ENCODE measurements around the gene SLC17A4.

Gene SLC17A4

DNA sequence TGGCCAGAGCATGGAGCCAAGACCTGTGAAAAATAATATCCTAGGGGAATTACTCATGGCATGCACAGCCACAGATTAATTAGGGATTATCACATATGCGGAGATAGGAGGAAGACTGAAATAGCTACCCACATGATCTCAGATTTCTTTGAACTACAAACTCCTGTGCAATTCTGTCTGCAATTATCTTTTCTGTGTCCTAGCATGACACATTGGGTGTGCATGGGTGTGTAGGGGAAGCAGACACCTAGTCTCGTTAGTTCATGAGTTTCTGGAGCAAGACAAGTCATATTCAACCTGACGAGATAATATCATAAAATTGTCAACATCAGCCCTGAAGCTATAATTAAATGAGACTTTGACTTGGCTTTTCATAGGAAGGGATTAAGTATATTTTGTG, 3.6 kb upstream of the SLC17A4 start:
- DNase-seq = no peak

DNA sequence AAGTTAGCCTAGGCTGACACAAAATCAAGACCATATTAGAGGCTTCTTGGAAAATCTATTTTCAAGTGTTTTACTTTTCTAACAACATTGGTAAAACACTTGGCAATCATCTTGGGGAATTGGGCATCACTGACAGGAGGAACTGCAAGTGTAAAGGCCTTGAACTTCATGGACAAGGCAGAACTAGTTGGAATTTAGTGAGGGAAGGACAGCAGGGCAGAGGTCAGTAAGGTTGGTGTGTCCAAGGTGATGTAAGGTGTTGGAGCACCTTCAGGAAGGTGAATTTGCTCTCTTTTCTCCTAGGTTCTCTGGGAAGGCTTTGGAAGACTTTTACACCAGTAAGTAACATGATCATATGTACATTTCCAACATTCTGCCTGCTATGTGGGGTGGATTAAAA, 1.5 kb upstream of the SLC17A4 start:
- no peak for DNase-seq

DNA sequence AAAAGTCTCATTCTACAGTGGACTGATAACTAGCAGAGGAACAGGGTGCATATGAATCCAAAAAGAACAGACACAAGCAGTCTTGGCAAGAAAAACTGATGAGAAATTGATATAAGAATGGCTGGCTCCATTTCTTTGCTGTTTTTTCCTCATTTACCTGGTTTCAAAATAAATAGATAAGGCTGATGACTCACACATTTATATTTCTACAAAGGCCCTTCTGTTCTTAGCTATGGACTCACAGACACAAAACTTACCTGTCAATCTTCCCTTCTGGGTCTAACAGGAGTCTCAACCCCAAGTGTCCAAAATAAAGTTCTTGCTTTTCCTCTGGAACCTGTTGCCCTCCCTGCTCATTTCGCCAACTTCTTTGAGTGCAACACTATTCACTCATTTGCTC, 941 bp downstream of the SLC17A4 start:
- no peak for DNase-seq

DNA sequence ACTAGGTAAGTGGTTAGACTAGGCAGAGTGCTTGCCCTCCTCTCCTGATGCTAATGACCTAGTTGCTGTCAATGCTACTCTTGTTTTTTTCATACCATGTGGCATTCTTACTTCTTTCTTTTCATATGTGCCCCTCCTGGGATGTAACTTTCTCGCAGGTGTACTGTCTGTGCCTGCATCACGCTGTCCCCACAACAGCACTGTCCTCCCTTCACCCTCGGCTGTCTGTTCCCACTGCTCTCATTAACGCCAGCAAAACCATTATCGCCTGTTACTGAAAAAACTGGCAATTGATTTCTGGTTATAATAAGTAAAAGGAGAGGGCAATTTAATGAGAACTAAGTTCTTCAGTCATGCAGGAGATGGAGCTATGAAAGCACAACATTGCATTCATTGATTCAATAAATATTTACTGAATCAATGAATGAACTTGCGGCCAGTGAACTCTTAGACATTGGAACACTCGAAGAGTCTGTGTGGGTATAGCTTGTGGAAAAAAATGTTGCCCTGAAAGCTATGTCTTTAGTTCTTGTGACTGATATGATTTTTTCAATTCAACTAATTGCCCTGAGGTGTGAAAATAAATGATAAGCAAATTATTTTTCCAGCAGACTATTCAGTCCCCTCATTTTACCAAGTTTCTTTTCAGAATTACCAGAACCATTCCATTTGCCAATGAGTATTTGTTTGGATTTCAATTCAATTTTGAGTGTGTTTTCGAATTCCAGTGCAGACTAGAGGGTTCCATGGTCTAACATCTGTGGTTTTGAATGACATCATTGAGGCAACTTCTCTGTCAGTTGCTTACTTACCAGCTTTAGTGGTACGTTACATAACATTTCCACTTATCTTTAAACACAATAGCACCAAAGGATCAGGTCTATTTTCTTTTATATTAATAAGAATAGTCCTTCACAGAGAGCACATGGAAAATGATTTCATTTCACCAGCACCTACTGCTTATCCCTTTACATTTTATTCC, 2.1 kb downstream of the SLC17A4 start:
- no peak for DNase-seq

DNA sequence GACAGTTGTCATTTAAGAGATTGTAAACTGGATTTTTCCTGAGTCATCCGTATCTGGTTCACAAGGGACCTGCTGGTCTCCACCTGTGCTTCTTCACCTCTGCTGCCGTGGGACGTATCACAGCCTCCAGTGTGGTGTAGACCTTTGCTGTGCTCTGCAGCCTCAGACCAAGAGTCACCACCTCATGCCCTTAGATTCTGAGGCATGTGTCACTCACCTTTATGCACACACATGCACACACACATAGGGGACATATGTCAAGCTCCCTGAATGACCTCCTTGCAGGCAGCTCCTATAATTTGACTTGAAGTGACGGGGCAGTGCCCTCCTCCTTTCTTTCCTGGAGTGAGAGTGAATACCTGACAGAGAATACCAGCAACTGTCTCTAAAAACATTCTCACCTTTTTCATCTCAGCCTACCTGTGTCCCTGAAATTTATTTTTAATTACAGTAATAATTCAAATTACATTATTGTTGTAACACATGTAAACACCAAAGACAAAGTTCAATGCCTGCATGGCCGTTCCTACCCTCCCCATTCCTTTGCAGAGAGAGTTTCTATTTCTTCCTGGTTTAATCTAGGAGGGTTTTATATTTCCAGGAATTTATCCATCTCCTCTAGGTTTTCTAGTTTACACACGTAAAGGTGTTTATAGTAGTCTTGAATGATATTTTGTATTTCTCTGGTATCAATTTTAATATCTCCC, 3.5 kb downstream of the SLC17A4 start:
- DNase-seq = no peak

DNA sequence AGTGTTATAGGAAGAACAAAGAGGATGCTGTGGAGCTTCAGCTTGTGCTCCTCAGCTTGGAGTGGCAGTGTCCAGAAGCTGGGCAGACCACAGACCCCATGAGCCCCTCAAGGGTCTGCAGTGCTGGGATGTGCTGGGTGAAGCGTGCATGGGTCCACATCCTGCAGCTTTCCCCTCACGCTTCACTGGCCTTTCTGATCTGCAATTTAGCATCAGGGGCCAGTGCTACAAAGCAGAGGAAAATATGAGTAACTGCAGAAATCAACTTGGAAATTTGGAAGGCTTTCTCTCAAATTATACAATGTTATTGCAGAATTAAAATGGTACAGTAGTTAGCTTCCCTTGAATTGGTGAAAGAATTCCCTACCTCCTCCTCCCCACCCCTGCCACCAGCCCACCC, 10.1 kb downstream of the SLC17A4 start:
- no peak for DNase-seq

DNA sequence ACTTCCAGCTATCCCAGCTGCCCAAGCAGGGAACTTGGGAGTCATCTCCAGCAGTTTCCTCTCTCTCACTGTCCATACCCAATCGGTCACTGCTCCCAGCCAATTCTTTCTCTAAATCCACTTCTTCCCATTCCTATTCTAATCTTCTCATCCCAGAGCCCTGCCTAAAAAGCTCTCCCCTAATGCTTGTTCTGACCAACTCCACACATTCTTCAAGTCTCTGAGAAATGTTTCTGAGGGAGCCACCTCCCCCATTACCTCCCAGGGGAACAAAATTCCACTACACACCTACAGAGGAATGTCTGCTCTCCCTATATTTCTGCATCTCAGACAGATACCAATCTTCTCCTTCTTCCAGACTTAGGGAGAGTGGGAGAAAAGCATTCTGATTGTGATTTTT, 14.0 kb downstream of the SLC17A4 start:
- no peak for DNase-seq

DNA sequence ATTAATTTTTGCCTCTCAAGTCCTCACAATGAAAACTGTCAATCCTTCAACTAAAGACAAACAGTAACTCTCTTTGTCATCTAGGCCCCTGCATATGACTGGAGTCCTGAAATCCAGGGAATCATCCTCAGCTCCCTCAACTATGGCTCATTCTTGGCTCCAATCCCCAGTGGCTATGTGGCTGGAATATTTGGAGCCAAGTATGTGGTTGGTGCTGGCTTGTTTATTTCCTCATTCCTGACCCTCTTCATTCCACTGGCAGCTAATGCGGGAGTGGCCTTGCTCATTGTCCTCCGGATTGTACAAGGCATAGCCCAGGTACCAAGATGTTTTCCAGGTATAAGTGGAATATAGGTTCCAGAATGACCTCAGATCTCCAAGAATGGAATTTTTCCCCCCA, 15.4 kb downstream of the SLC17A4 start:
- peak in 1 of 3 experiments; percentile 11 for DNase-seq

DNA sequence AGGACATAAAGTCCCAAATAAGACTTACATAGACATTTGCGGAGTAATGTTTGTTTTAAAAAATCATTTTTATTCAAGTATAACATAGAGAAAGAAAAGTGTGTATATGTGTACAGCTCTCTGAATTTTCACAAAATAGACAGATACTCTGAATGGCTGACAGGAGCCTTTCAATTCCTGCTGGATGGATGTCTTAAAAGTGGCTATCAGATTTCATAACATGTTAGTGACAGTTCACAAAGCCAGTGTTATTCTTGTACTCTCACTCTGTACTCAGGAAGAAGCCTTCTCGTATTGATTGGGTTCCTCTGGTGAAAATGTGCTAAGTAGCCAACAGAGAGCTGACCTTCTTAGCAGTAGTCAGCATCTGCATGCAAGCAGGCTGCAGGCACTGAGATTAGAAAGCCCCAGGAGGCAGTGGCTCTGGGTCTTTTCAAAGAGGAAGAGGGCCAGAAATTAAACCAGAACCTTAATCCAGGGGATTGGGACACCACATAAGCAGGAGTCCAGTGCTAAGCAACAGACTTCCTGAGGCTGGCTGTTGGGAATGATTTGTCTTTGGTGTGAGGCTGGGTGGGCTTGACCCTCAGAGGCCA, 19.7 kb downstream of the SLC17A4 start:
- DNase-seq = peak in 2 of 3 experiments; percentile 33 to 56

DNA sequence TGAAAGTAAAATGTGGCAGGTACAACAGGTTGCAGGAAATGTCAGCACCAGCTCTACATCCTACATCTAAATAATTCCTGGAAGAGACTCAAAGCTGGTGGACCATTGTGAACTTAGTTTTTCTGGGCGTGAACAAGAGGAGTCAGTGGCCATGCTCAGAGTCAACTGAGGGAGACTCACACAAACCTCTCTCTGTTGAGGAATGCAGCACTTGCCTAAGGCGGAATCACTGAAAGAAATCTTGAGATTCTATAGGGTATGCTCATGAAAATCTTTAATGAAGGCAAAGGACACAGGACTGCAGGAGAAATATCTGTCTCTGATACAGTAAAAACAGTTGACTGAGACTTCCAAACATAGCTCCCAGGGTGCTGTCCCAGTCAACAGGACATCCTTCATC, 22.5 kb downstream of the SLC17A4 start:
- DNase-seq = no peak

DNA sequence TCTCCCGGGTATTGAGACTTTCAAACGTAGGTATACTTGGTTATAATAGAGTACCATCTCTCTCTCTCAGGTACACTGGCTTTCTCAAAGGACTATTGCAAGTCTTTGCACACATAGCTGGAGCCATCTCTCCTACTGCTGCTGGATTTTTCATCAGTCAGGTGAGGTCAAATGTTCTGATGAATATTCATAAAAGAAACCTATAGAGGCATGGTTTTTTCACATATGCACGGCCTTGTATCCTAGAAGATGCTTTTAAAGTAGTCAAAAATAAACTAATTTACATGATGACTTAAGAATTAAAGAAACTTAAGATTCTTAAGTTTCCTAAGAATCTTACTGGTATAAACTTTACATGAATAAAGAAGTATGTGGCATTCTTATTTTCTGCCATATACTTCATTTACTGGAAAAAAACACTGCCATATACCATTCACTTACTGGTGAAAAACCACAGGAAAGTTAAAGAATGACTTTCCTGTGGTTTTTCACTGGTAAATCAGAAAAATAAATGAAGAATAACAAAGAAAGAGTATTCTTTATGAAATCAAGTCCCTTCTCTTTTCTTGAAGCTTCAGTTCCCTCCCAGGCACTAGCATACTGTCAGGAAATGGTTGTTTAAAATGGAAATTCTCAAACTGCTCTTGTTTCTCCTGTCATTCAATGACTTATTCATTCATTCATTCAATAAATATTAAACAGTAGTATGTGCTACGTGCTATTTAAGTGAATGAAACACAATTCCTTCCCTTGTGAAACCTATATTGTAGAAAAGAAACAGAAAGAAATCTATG, 23.5 kb downstream of the SLC17A4 start:
- no peak for DNase-seq

DNA sequence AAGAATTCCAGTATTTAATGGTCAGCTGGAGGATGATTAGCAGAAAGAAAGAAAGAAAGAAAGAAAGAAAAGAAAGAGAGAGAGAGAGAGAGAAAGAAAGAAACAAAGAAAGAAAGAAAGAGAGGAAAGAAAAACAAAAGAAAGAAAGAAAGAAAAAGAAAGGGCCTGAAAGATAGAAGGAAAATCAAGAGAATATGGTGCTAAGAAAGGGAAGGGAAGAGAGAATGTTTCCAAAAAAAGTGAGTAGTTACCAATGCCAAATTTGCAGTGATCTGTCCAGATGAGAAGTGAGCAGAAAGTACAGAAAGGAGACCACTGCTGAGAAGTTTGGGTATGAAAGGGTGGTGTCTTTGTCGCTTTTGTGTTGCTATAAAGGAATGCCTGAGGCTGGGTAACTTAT, 26.6 kb downstream of the SLC17A4 start:
- DNase-seq = no peak

DNA sequence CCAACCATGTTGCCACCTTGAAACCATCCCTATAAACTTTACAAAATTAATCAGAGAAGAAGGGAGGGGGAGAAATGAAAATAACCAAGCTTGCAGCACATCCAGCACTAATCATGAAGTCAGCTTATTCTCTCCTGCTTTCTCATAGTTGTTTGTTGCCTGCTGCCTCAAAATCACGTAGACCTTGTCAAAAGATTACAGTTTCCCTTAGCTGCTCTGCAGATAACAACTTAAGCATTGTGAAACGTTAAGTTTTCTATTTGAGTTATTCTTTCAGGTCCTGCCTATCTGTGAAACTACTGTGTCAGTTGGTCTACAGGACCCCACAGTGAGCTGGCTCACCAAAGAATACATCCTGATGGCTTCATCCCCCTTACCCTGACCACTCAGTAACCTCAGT, 32.9 kb downstream of the SLC17A4 start:
- DNase-seq = no peak

DNA sequence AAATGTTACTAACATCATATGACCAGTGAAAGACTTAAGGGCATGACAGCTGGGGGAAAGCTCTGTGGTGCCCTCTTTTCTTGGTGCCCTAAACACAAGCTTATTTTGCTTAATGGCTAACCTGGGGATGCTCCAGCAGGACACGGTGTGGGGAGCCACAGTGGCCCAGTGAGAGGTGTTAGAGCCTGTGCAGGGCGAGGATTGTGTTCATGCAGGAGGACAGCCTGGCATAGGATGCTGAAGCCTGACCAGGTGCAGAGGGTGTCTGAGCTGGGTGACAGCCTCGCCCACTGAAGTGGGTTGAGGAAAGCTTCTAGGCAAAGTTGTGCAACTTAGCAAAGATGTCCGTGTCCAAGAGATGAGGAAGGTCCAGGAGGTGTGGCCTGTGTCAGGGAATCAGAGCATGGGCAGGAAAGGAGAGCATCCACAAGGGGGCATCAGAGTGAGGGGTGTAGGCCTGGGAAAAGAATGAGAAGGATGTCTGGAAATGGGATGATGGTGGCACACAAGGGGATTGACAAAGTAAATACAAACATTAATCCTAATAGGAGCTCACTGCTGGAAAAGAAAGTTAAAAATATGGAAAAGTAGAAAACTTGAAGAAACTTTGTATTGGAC, 33.9 kb downstream of the SLC17A4 start:
- DNase-seq = peak; percentile 6 to 56 (median 12)

DNA sequence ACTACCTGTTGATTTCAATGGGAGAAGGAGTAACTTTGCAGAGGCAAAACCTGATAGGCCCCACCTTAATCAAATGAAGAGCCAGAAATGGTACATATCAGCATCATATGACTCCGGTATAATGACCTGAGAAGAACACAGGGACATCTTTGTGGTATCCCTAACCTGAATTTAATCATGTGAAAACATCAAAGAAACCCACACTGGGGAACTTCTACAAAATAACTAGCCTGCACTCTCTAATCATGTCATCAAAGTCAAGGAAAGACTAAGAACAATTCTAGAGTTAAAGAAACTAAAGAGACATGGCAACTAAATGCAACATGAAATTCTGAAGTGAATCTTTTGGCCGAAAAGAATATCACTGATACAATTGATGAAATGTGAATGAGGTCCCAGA, 34.9 kb downstream of the SLC17A4 start:
- no peak for DNase-seq

DNA sequence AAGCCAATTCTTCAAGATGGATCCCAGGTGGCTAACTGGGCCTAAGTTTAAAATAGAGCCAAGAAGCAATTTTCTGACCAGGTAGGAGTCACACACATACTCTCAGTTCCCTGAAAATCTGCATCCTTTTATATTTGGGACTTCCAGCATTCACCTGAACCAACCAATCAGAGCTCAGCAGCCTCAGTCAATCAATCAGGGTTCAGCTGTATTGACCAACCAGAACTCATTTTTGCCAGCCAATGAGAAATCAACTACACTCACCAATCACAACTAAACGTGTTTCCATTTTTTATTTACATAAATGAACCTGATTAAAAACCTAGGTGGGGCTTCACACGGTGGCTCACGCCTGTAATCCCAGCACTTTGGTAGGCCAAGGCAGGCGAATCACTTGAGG, 37.5 kb downstream of the SLC17A4 start:
- no peak for DNase-seq

DNA sequence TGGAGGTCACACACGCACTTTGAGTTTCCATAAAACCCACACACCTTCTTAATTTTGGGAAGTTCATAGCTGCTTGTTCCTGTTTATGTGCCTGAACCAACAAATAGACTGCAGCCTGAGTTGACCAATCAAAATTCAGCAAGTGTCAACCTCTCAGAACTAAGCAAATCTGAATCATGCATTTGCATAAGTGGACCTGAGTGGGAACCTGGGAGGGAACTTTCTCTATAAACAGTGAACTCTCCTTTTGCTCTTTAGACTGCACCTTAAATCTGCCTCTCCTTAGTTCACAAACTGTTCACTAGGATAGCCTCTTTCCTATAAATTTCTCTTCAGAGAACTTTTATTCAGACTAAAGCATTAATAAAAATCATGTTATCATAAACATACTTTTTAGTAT, 39.4 kb downstream of the SLC17A4 start:
- no peak for DNase-seq

DNA sequence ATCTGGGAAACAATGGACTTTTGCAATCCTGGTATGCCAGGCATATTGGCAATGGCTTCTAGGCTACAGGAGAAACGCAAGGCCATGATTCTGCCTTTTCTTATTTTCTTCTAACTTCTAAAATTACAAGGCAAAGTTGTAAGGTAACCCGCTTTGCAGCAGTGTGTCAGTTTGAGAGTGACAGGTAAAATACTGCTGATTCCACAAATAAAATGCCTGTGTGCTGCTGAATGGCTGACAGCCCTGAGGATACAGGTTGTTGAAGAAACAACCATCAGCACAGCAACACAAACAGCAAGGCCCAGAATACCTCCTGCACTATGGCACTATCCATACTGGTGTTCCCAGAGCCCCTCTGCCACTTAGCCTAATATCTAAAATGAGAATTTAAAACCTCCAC, 40.2 kb downstream of the SLC17A4 start:
- DNase-seq = peak in 1 of 3 experiments; percentile 15

DNA sequence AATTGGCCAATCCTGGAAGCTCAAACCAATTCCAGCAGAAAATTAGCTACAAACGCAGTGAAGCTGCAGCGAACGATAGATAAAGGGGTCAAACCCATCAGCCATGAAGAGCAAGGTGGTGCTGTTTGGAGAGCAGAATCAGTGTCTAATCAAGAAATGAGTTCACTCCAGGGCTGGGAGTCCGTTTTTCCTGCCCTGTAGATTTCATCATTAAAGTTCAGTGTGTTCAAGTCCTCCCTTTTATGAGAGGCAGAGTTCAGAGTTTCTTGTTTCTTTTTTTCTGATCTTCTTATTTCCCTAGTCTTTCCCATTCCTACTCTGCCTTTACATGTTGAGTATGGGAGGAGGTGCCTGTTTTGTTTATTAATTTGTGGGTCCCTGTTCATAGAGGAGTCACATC, 46.9 kb downstream of the SLC17A4 start:
- no peak for DNase-seq

DNA sequence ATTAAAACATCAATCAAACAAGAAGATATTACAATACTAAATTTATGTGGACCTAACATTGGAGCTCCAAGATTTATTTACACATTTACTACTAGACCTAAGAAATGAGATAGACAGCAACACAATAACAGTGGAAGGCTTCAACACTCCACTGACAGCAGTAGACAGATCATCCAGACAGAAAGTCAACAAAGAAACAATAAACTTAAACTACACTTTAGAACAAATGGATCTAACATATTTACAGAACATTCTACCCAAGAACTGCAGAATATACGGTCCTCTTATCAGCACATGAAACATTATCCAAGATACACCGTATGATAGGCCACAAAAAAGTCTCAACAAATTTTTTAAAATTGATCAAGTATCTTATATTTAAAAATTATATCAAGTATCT, 50.3 kb downstream of the SLC17A4 start:
- no peak for DNase-seq

DNA sequence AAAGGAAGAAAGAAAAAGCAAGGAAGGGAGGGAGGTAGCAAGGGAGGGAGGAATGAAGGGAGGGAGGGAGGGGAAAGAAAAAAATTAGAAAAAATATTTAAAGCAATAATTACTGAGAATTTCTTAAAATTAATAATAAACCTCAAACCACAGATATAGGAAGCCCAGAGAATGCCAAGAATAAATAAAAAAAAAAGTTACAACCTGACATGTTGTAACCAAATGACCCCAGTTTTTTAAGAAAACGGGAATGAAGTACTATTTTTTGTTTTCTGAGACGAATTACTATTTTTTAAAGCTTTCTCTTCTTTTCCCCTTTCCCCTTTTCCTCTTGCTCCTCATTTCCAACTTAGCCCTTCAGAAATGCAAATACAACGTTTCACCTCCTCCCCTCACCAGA, 60.7 kb downstream of the SLC17A4 start:
- no peak for DNase-seq

DNA sequence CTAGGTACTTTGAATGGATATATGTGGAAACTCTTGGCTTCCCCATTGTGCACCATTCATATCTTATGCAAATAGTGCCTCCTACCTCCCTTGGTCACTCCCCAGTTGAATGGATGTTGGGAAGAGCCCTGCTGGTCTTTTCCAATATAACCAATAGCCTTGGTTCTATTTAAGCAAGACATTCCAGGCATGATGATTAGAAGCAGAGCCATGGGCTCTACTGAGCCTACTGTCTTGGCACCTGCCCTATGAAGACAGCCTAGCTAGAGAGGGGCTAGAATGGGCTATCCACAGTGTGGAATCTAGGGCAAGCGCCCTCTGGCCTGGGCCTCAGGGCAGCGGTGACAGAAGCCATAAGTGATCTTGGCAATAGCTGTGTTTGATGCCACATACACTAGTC, 61.7 kb downstream of the SLC17A4 start:
- no peak for DNase-seq

DNA sequence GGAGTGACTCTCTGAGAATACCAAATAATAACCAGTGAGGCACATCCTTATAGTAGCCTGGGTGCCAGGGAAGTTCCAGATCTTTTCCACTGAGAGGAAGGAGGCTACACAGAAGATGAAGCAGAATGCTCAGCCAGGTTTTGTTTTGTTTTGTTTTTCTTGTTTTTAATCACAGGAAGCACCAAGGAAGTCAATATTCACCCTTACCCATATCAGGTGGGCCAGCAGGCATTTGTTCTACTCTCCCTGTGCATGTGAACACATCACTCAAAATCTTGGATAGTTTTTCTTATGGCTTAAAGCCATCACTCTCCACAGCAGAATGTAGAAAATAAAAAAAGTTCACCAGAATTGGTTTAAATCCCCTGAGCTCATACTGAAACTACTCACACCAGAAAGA, 66.8 kb downstream of the SLC17A4 start:
- DNase-seq = no peak
